Activated CD8-positive, alpha-beta memory T cell treated with anti-CD3 and anti-CD28 coated beads, Interleukin-2, amount 50 U/mL, for 1 hour (primary cell): Measurements from ENCODE around the gene FEM1A.
"Not testable (repeated sequence)": the region's sequence is repeated elsewhere in the genome, so short reads cannot be mapped to it uniquely, and the experiment has no call there.

Experiments used
- DNase-seq: peaks from one replicate; pipeline ENCODE4 v3.0.0-alpha.2; 2020; ENCODE audit errors: extremely low read depth

The FEM1A gene

DNA sequence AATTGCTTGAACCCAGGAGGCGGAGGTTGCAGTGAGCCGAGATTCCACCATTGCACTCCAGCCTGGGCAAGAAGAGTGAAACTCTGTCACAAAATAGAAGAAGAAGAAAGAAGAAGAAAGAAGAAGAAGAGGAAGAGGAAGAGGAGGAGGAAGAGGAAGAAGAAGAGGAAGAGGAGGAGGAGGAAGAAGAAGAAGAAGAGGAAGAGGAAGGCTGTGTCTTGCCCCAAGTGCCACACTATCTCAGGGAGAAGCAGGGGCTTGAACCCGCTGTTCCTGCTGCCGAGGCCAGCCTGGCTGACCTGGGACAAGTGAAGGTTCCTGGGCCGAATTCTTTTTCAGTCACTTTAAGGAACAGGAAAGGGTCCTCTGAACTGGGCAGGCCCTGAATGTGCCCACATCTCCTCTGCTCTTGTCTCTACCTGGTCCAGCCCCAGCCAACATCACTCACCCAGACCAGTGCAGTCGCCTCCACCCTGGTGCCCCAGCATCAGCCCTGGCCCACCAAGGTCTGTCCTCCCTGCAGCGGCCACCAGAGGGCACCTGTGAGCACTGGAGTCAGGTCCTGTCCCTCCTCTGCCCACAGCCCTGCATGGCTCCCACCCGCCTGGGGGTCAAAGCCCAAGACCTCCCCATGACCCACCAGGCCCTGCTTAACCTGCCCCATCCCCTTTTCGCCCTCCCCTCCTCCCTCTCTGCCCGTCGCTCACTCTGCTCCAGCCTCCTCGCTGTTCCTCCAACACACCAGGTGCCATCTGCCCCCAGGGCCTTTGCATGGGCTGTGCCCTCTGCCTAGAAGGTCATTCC, 20.0 kb downstream of the FEM1A start:
- peak; percentile 50 for DNase-seq

DNA sequence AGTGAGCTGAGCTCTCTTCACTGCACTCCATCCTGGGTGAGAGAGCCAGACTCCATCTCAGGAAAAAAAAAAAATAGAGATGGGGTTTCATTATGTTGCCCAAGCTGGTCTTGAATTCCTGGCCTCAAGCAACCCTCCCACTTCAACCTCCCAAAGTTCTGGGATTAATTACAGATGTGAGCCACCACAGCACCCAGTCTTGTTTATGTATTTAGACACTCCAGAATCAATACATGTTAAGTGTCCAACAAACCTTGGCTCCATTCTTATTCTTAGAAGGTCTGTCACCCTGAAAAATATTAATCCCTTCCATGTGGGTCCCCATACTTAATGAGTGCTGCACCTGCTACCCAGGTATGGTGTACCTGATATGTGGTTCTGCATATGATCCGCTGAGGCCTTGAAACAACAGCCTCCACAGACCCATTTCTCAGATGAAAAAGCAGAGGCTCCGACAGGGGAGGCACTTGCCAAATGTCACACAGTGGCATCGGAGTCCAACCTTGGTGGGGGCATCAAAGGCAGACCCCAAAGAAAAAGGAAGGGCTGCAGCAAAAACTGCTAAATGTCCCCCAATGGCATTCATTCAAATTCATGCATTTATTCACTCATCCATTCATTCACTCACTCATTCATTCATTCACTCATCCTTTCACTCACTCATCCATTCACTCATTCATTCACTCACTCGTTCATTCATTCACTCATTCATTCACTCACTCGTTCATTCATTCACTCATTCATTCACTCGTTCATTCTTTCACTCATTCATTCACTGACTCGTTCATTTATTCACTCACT, 23.3 kb downstream of the FEM1A start:
- no peak for DNase-seq

DNA sequence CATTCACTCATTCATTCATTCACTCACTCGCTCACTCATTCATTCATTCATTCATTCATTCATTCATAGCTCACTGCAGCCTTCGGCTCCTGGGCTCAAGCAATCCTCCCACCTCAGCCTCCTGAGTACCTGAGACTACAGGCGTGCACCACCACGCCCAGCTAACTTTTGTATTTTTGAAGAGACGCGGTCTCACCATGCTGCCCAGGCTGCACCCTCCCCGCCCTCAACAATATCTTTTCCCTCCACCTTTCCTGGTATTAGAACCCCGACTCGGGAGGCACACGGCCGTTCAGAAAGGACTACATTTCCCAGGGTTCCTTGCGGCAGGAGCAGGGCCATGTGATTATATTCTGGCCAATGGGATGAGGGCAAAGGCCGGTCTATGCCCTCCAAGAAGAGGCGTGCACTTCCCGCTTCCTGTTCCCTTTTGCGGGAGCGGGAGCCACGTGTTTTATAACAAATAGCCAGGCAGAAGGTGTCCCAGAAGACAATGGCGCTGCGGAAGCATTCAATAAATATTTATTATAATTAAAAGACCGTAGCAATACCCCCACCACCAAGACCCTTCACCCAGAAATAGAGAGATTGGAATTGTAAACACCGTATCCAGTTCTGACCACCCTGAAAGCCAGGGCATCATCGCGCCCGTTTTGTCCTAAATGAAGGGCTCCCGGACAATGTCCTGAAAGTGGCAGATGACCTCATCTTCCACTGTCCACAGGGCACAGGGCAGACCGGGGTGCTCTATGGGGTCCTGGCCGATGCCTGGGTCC, 24.1 kb downstream of the FEM1A start:
- DNase-seq: peak; percentile 57

DNA sequence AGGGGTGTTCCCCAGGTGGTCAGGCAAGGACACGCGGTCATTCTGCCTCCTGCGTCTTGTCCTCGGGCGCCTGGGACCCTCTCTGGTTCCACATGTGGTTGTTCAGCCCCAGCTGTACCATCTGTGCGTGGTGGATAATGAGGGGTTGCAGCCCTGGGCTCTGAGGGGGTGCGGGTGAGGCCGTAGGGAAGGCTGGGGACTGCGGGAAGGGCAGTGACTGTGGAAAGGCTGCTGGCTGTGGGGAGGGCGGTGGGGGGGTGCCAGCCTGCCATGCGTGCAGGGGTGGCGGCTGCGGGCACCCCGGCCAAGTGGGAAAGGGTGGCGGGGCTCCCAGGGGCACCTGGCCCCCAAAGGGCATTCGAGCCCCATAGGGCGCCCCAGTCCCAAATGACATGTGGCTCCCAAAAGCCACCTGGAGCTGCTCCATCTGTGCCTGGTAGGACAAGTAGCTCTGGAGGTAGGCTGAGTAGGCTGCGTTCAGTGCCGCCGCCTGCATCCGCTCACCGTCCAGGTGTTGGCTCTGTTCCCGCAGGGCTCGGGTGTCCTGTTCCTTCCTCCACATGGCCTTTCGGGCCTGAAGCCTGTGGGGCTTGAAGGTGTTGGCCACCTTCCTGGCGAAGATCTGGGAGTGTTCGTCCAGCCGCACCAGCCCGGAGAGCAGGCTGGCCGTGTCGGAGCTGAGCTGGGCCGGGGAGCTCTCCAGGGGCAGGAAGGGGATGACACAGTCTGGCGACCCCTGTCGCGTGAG, 24.8 kb downstream of the FEM1A start:
- DNase-seq: no peak

DNA sequence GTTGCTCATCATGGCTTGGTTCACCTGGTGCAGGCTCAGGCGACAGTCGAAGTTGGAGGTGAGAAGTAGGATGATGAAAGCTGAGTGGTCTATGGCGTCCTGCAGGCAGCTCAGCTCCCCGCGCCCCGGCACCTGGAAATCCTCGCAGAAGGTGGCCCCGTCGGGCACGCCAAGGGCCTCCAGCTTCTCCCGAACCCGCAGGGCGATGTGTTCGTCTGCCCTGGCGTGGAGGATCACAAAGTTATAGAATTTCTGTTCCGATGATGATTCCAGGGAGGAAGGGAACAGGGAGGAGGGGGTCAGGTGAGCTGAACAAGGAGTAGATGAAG, 25.4 kb downstream of the FEM1A start:
- no peak for DNase-seq

DNA sequence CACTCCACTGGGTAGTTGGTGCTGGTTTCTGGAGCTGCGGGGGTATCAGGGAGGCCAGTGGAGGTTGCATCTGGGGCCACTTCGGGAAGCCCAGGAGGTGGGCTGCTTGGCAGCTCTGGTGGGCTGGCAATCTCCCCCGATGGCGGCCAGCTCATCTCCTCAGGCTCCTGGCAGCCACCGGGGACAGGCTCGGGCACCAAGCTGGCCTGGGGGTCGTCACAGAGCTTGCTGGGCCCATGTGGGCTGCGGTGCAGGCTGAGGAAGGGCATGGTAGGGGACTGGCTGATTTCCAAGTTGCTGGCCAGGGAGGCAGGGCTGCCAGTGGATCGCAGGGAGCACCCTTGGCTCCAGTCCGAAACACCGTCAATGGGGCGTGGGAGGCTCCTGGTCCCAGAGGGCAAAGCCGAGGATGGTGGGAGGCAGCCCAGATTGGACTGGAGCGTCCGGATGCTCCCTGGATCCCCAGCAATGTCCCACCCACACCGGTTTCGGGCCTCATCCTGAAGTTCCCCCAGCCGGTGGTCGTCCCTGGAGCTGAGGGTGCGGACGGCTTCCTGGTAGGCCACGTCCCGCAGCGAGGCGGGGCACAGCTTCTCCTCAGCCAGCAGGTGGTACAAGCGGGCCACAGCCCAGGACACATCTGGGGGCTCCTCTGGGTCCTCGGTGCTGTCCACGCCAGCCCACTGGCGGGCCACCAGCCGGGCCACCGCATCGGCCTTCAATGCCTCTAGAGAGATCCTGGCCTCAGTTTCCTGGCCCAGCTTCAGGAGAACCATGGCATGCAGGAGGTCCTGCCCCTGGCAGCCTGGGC, 26.1 kb downstream of the FEM1A start:
- DNase-seq: no peak

DNA sequence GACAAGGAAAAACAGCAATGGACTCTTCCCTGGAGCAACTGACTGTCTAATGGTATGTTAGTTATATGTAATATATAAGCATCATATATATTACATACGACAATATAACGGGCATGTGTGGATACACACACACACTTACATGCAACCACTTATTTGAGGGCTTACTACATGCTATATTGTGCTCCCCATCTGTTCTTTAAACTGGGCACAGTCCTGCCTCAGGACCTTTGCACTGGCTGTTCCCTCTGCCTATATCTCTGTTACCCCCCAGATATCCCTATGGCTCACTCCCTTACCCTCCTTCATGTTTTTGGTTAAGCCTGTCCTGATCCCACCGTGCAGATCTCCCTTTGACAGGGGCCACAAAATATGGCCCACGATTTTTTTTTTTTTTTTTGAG, 29.7 kb downstream of the FEM1A start:
- DNase-seq: no peak

DNA sequence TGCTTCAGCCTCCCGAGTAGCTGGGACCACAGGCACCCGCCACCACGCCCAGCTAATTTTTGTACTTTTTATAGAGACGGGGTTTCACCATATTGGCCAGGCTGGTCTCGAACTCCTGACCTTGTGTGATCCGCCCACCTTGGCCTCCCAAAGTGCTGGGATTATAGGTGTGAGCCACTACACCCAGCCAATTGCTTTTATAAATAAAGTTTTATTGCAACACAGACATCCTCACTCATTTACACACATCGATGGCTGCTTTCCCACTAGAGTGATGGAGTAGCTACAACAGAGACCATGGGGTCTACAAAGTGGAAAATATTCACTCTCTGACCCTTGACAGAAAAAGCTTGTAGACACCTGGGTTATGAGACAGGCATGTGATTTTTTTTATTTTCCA, 30.8 kb downstream of the FEM1A start:
- not testable (repeated sequence) for DNase-seq

DNA sequence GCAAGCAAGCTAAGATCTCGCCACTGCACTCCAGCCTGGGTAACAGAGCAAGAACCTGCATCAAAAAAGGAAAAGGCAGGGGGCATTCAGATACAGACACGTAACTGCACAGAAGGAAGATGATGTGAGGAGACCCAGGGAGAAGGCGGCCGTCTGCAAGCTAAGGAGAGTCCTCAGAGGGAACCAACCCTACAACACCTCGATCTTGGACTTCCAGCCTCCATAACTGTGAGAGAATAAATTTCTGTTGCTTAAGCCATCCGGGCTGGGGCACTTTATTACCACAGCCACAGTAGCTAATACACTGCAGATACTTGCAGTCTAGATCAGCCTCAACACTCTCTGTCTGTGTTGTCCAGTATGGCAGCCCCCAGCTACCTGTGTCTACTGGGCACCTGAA, 32.0 kb downstream of the FEM1A start:
- no peak for DNase-seq

DNA sequence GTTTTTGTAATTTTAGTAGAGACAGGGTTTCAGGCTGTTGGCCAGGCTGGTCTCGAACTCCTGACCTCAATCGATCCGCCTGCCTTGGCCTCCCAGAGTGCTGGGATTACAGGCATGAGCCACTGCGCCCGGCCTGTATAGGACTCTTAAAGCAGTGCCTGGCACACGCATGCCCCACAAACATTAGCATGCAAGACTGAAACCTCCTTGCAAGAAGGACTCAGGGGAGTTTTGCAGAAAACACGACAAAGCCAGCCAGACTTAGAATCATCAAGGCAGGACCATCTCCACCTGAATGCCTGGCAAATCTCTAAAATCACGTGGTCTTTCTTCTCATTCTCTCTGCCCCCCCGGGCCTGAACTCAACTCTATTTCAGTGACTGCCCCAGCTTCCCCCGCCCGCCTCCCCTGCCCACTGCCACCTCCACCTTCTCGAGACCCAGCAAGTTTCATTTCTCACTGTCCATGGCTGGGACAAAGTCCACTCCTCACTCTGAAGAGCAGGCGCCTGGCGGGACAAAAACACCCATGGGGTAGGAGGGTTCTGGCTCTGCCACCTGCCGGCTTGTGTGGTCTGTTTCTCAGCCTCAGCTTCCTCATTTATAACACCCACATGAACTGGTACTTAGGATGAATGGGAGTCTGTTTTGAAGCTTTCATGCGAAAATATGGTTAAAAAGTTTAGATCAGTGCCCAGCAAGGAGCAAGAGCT, 37.6 kb downstream of the FEM1A start:
- DNase-seq: no peak

DNA sequence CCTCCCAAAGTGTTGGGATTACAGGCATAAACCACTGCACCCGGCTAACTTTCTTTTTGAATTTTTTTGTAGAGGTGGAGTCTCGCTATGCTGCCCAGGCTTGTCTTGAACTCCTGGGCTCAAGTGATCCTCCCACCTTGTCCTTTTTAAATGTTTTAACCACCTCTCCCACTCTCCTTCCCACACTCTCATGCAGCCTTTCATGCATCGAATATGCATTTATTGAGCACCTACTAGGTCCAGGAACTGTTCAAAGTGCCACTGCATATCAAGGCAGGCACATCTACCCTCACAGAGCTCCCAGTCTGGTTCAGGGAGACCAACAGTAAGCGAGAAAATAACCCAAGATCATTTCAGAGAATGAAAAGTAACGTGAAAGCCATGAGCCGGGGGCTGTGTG, 38.8 kb downstream of the FEM1A start:
- no peak for DNase-seq

DNA sequence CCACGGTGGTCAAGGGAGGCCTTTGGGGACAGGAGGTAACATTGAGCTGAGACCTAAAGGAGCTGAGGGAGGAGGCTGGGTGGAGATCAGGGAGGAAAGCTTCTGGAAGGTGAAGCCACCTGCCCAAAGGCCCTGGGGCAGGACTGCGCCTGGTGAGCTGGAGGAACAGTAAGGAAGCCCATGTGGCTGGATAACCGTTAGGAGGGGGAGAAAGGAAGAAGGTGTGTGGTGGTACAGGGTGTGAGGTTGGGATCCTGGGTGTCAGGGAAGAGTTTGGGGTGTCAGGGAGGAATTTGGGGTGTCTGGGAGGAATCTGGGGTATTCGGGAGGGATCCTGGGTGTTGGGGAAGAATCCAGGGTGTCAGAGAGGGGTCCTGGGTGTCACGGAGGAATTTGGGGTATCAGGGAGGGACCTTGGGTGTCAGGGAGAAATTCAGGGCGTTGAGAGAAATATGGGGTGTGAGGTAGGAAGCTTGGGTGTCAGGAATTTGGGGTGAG, 39.3 kb downstream of the FEM1A start:
- no peak for DNase-seq

DNA sequence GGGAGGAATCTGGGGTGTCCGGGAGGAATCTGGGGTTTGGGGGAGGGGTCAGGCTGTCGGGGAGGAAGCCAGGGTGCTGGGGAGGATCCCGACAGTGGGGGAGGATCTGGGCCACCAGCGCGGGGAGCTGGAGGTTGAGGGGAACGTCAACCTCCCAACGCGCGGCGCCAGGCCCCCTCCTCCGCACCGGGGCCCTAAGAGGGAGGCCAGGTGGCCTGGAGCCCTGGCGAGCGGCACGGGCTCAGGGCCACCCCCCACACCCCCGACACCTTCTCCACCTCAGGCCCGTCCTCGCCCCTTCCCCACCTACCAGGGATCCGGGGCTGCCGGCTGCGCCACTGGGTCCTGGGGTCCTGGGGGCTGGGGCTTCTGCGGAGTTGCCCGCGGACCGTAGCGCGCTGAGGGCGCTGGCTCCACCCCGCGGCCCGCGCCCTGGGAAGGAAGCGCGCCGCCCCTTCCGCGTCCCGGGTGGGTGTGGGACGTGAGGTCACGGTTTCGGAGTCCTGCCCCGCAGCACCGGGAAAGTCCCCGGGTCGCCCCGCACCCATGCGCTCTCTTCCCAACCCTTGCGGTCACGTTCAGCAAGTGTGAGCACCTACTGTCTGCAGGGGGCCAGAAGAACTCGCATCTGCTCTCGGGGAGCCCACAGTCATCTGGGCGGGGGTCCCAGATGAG, 39.9 kb downstream of the FEM1A start, which contains the start of gene TICAM1:
TICAM1 (minus strand) TSS at position 409 of the 675 bp plus-strand sequence. CDS start 13,335 bp downstream, outside the sequence.
- peak; percentile 19 for DNase-seq

DNA sequence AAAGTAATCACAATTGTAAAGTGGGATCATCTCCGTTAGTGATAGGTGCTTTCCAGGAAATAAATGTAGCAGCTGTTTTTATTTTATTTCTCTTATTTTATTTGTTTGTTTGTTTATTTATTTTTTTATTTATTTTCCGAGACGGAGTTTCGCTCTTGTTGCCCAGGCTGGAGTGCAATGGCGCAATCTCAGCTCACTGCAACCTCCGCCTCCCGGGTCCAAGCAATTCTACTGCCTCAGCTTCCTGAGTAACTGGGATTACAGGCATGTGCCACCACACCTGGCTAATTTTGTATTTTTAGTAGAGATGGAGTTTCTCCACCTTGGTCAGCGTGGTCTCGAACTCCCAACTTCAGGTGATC, 40.4 kb downstream of the FEM1A start:
- not testable (repeated sequence) for DNase-seq

DNA sequence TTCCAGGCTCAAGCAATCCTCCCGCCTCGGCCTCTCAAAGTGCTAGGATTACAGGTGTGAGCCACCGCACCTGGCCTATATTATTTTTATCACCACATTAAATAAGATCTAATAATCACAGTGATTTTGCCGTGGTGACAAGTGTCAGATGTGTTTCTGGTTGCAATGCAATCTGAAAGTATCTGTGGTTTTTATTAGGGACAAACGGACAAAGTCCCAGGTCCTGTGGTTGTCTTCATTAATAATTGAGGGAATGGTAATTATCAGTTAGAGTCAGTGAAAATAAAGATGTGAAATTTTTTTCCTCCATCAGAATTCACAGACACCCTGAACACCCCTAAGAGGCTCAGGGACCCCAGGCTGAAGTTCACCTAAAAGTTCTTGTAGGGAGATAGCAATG, 41.2 kb downstream of the FEM1A start:
- no peak for DNase-seq

DNA sequence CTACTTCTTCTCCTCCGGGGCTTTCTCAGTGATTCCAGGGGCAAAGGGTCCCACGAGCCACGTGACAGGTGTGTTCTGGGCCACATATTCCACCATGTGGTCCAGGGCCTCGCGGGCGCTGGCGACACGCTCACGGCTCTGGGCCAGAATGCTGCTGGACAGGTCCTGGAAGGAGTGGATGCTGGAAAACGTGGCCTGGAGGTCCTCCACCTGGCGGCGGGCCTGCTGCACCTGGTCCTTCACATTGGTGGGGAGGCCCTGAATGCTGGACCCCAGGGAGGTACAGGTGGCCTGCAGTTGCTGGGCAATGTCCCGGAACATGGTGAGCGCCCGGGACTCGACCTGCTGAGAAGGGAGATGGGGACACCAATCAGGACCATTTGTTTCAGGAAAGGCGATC, 47.7 kb downstream of the FEM1A start:
- no peak for DNase-seq

DNA sequence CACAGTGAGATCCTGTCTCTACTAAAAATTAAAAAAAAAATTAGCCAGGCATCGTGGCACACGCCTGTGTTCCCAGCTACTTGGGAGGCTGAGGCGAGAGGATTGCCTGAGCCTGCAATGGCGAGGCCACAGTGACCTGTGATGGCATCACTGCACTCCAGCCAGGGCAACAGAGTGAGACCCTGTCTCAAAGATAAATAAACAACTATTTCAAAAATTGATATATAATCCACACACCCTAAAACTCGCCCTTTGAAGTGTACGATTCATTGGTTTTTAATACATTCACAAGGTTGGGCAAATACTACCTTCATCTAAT, 52.1 kb downstream of the FEM1A start:
- no peak for DNase-seq

DNA sequence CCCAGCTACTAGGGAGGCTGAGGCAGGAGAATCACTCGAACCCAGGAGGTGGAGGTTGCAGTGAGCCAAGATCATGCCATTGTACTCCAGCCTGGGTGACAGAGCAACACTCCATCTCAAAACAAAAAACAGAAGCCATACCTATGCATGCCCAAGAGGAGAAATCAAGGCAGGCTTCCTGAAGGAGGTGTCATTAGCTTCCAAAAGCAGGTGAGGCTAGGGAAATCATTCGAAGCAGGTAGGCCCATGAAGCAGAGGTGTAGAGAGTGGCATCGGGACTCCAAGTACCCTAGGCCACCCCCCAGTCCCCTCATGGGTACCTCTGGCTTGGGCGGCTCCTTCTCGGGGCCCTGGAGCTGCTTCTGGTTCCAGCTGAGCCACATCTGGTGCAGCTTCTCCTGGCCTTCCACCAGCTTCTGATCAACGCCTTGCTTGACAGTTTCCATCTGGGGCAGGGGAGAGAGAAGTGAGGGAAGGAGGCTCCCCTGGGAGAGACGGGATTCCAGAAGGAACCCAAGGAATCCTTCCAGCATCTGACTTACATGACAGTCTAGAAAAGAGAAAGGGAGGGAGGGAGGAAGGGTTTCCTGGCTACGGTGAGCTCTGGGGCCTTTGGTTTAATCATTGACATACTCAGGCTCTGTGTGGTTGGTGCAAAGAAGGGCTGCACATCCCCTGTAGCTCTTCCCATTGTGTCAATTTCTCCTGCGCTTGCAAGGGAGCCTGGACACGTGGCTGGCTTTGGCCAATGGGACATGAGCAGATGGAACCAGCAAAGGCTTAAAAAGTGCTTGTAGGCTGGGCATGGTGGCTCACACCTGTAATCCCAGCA, 53.0 kb downstream of the FEM1A start:
- no peak for DNase-seq

DNA sequence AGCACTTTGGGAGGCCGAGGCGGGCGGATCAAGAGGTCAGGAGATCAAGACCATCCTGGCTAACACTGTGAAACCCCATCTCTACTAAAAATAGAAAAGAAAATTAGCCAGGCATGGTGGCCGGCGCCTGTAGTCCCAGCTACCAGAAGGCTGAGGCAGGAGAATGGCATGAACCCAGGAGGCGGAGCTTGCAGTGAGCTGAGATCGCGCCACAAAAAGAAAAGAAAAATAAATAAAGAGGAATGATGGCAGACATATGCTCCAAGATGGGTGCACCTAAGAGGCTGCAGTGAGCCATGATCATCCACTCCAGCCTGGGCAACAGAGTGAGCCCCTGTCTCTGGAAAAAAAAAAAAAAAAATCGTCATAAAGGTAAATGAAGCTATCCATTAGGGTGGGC, 54.4 kb downstream of the FEM1A start:
- not testable (repeated sequence) for DNase-seq
